Activated CD4-positive, CD25-positive, alpha-beta regulatory T cell treated with anti-CD3 and anti-CD28 coated beads, Interleukin-2, amount 50 U/mL, for 72 hours (primary cell): ENCODE measurements around the gene INPP5A.

Experiments used
- DNase-seq: peaks from one replicate; pipeline ENCODE4 v3.0.0; 2021

INPP5A gene

GRCh38 chr10:132684164-132684891, 146.7 kb downstream of the INPP5A start:
- DNase-seq, result peak; percentile 39

GRCh38 chr10:132685101-132685891, 147.7 kb downstream of the INPP5A start:
- no peak for DNase-seq

- DNase-seq, result no peak
Observed at GRCh38 chr10:132685921-132686680, 148.5 kb downstream of the INPP5A start.

- no peak for DNase-seq
Observed at GRCh38 chr10:132687181-132687892, 149.8 kb downstream of the INPP5A start.

GRCh38 chr10:132687893-132688579, 150.4 kb downstream of the INPP5A start:
- no peak for DNase-seq

GRCh38 chr10:132688580-132689420, 151.2 kb downstream of the INPP5A start:
- DNase-seq, result no peak

- no peak for DNase-seq
Observed at GRCh38 chr10:132689721-132690360, 152.3 kb downstream of the INPP5A start.

- no peak for DNase-seq
Observed at GRCh38 chr10:132690401-132690800, 152.8 kb downstream of the INPP5A start.

- no peak for DNase-seq
Observed at GRCh38 chr10:132690821-132691610, 153.4 kb downstream of the INPP5A start.

- DNase-seq, result no peak
Observed at GRCh38 chr10:132691711-132692153, 154.1 kb downstream of the INPP5A start.

- DNase-seq, result no peak
Observed at GRCh38 chr10:132692311-132692710, 154.7 kb downstream of the INPP5A start.

GRCh38 chr10:132693676-132694075, 156.1 kb downstream of the INPP5A start:
- no peak for DNase-seq

- DNase-seq, result no peak
Observed at GRCh38 chr10:132696204-132696603, 158.6 kb downstream of the INPP5A start.

GRCh38 chr10:132696728-132697577, 159.4 kb downstream of the INPP5A start:
- no peak for DNase-seq

- DNase-seq, result no peak
Observed at GRCh38 chr10:132697578-132698200, 160.1 kb downstream of the INPP5A start.

GRCh38 chr10:132698211-132698751, 160.7 kb downstream of the INPP5A start:
- no peak for DNase-seq

GRCh38 chr10:132698761-132699391, 161.3 kb downstream of the INPP5A start:
- no peak for DNase-seq
